SK-N-MC (cell line): Measurements from ENCODE around the gene ARID2.

ENCODE experiments used
- EZH2 ChIP-seq: fragments of 200-600 bp; sonication (generic); IDR thresholded peaks from one replicate; pipeline ENCODE4 v1.6.1; 2017; ENCODE audit warnings: antibody characterized with exemption
- FOXP2 ChIP-seq: optimal IDR thresholded peaks from 2 replicates; pipeline ENCODE3; 2011; ENCODE audit warnings: mild to moderate bottlenecking, moderate library complexity; ENCODE audit not compliant: insufficient read depth; ENCODE audit errors: extremely low read length, control extremely low read depth
- POLR2AphosphoS5 ChIP-seq: IDR thresholded peaks from 2 replicates; pipeline ENCODE4 v1.6.1; 2012; ENCODE audit warnings: mild to moderate bottlenecking, low read depth, low read length, borderline replicate concordance

GRCh38 chr12:45727301-45727979 lies 2.1 kb upstream of the ARID2 start:
- TF ChIP-seq EZH2 (no peak), POLR2AphosphoS5 (peak; percentile 80), FOXP2 (peak; percentile 22)
